ENCODE measurements around the gene TMEM233.
"Not testable (repeated sequence)": the region's sequence is repeated elsewhere in the genome, so short reads cannot be mapped to it uniquely, and the experiment has no call there.

- not testable (repeated sequence) for TF ChIP-seq CTCF (IDR thresholded peaks at IDR 0.05 in 4 of 5, conservative IDR thresholded peaks at IDR 0.05 in 1 of 5); POLR2A (IDR thresholded peaks at IDR 0.05)
Measured at GRCh38 chr12:119618328-119618896, 24.8 kb downstream of the TMEM233 start.

Data from gastrocnemius medialis (tissue), 4 donors.